Upper lobe of left lung (tissue), 6 donors: ENCODE results near the gene INPP5E. TPM values are rescaled to one million over a fixed set of nuclear protein-coding genes. Genes with fewer than 3 reads are reported as not detected.
"Not testable (repeated sequence)": the region's sequence is repeated elsewhere in the genome, so short reads cannot be mapped to it uniquely, and the experiment has no call there.

Experiments used
- ATAC-seq, 2 donors: fragments of 200-7000 bp; cut with Tn5 transposase; one replicate each; pipeline ENCODE4 v1.9.1; 2022; ENCODE audit warnings: mild to moderate bottlenecking in 2 of 2, moderate library complexity in 2 of 2; ENCODE audit not compliant: low FRiP score in 2 of 2
- DNase-seq, 2 donors: peaks; one replicate each; pipeline ENCODE4 v3.0.0-alpha.2; 2019 to 2020
- H3K27ac ChIP-seq, 4 donors: fragments of 200-600 bp; sonication (generic); one replicate each; pipeline ENCODE4 v1.5.1; 2016 to 2019
- H3K27me3 ChIP-seq, 4 donors: fragments of 200-600 bp; sonication (generic); one replicate each; pipeline ENCODE4 v1.5.1; 2017 to 2019
- H3K36me3 ChIP-seq, 4 donors: fragments of 200-600 bp; sonication (generic); one replicate each; pipeline ENCODE4 v1.5.1; 2016 to 2019
- H3K4me1 ChIP-seq, 4 donors: fragments of 200-600 bp; sonication (generic); one replicate each; pipeline ENCODE4 v1.5.1; 2018 to 2019
- H3K4me3 ChIP-seq, 4 donors: fragments of 200-600 bp; sonication (generic); one replicate each; pipeline ENCODE4 v1.5.1; 2017 to 2019; ENCODE audit warnings: mild to moderate bottlenecking in 2 of 4, moderate library complexity in 1 of 4
- H3K9me3 ChIP-seq, 4 donors: fragments of 200-600 bp; sonication (generic); one replicate each; pipeline ENCODE4 v1.5.1; 2018 to 2019
- CTCF ChIP-seq, 6 experiments: fragments of 450-650 bp in 4 of 6; fragments of 200-600 bp in 2 of 6; sonication (generic) in 2 of 6; IDR thresholded peaks; one replicate each; pipeline ENCODE4 v1.5.1; 2016 to 2019; ENCODE audit warnings: antibody characterized with exemption in 6 of 6
- EP300 ChIP-seq, 4 donors: sonication (generic); formaldehyde crosslinking; IDR thresholded peaks; one replicate each; pipeline ENCODE4 v1.5.1; 2017; ENCODE audit warnings: antibody characterized with exemption in 4 of 4, control low read depth in 2 of 4
- POLR2A ChIP-seq, 4 donors: fragments of 450-650 bp; IDR thresholded peaks; one replicate each; pipeline ENCODE4 v1.5.1; 2016 to 2017; ENCODE audit warnings: antibody characterized with exemption in 4 of 4, mild to moderate bottlenecking in 2 of 4
- POLR2AphosphoS5 ChIP-seq, 2 donors: sonication (generic); formaldehyde crosslinking; IDR thresholded peaks; one replicate each; pipeline ENCODE4 v1.5.1; 2017; ENCODE audit warnings: antibody characterized with exemption in 2 of 2
- WGBS, 2 donors: methylation state at CpG; one replicate each; pipeline ENCODE4 v1.1.5; 2017 to 2018; 5-methylcytosine and 5-hydroxymethylcytosine counted together
- total RNA-seq, 6 donors: library from RNA; depleted of rRNA in 4 of 6; stranded (reverse); fragments of >200 nt in 4 of 6; gene quantifications; one replicate each; pipeline versions ENCODE4 v1.1.0 to v1.2.1, GENCODE V29; 2016 to 2021
- donor health status: DM: no; HTN: no; CAD: no; lungs with moderate emphysema.
- donor health status: DM: no; HTN: yes; CAD: no; lungs with severe emphysema.

The INPP5E gene
- total RNA-seq, 6 donors from 2014 or later, result 9.1 to 43.0 (median 14.1) TPM

DNA sequence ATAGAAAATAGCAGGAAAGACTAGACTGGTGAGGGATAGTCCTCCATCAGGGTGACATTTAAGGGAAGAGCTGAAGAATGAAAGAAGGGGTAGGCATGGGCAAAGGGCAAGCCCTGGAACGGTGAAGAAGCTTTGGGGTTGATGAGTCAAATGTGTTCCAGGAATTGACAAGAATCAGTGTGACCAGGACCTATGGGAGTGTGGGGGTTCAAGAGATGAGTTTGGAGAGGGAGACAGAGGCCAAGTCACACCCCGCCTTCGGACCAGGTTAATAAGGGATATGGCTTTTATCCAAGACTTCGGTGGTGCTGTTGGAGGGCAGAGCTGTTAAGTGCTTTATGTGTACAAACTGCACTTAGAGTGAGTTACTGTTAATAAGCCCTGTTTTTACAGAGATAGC, 28.3 kb downstream of the INPP5E start:
- Histone ChIP-seq H3K4me3 (peak overlapping the region; percentile 61 to 97 (median 92)), H3K36me3 (peaks cover 11 to 56% (median 42%) of the 10 kb centered on the region in 4 donors), H3K4me1 (peaks cover 20 to 31% (median 23%) of the 10 kb centered on the region in 4 donors), H3K27ac (peak overlapping the region in 1 of 4 donors; percentile 88), H3K9me3 (no peaks in the 10 kb centered on the region), H3K27me3 (no peaks in the 10 kb centered on the region)
- WGBS, 2 donors, result 28 to 37% methylated on average over 4 of the region's 4 CpGs
- ATAC-seq (no peak), DNase-seq (no peak)
- TF ChIP-seq CTCF (IDR thresholded peaks at IDR 0.05), result no peak
- TF ChIP-seq POLR2AphosphoS5 (IDR thresholded peaks at IDR 0.05), result no peak
- no peak for TF ChIP-seq EP300 (IDR thresholded peaks at IDR 0.05)
- TF ChIP-seq POLR2A (IDR thresholded peaks at IDR 0.05), result no peak

DNA sequence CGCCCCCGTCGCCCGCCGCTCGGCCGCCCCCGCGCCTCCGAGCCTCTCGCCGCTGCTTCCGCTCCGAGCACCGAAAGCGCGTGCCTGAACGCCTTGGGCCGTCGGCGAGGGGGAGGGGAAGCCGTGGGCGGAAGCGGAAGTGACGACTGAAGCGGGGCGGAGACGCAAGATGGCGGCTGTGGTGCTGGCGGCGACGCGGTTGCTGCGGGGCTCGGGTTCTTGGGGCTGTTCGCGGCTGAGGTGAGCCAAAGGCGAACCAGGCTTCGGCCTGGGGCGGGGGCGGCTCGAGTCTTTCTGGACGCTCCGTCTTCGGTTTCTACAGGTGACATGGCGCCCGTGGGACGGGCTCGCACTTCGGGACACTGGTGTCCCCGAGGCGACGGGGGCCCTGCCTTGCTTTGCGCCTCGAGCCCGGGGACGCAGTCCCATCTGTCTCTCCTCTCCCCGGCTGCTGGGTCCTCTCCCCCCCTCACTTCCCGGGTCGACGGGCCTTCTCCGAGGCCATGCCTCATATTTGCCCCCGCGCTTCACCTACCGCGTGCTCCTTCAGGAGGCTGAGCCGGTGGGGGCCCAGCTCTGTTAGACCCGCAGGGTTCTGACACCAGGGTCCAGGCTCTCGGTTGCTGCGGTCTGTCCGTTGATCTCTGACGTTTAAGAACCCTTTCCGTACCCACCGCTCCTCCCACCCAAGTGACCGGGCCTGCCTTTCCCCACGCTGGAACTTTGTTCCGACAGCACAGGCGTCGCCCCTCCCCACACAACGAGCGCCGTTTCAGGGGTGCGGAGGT, 29.0 kb downstream of the INPP5E start, which contains the start of the genes ENTR1 and PMPCA:
Gene ENTR1, minus strand, starts transcription at position 115 of the 788 bp plus-strand sequence. CDS start 217 bp downstream, outside the sequence.
Gene PMPCA, plus strand, starts transcription at position 159 of the 788 bp plus-strand sequence. Its CDS starts 11 bp downstream, at position 170.
- Histone ChIP-seq H3K9me3 (no peaks in the 10 kb centered on the region), H3K27me3 (no peaks in the 10 kb centered on the region), H3K4me3 (peak within 1 kb of the TSS; percentile 61 to 97 (median 92)), H3K36me3 (peaks cover 11 to 54% (median 40%) of the 10 kb centered on the region in 4 donors), H3K27ac (peak within 1 kb of the TSS; percentile 83 to 91 (median 88)), H3K4me1 (peaks cover 20 to 31% (median 23%) of the 10 kb centered on the region in 4 donors)
- TF ChIP-seq POLR2AphosphoS5 (IDR thresholded peaks at IDR 0.05), result peak; percentile 99
- TF ChIP-seq CTCF (IDR thresholded peaks at IDR 0.05), result no peak
- TF ChIP-seq EP300 (IDR thresholded peaks at IDR 0.05), result peak in 1 of 4 donors; percentile 87
- TF ChIP-seq POLR2A (IDR thresholded peaks at IDR 0.05), result peak in 3 of 4 donors; percentile 49 to 93 (median 74)
- DNase-seq, result peak; percentile 92 to 99
- 0 to 1% methylated on average over 15 to 49 of the region's 83 CpGs for WGBS, 2 donors
- ATAC-seq, result peak; percentile 82 to 96

GRCh38 chr9:136409557-136410455, 29.8 kb downstream of the INPP5E start:
- TF ChIP-seq CTCF (IDR thresholded peaks at IDR 0.05), result no peak
- peak in 2 of 4 donors; percentile 28 to 56 for TF ChIP-seq POLR2A (IDR thresholded peaks at IDR 0.05)
- no peak for TF ChIP-seq POLR2AphosphoS5 (IDR thresholded peaks at IDR 0.05)
- WGBS, 2 donors, result 12 to 15% methylated on average over 25 to 35 of the region's 71 CpGs
- DNase-seq (peak; percentile 38 to 87), ATAC-seq (peak; percentile 20 to 42)
- H3K9me3 ChIP-seq, result no peaks in the 10 kb centered on the region
- H3K4me1 ChIP-seq, result peaks cover 20 to 31% (median 23%) of the 10 kb centered on the region in 4 donors
- H3K4me3 ChIP-seq, result peak overlapping the region; percentile 61 to 97 (median 89)
- H3K36me3 ChIP-seq, result peaks cover 13 to 54% (median 41%) of the 10 kb centered on the region in 4 donors
- H3K27ac ChIP-seq, result peak overlapping the region; percentile 83 to 91 (median 88)
- no peaks in the 10 kb centered on the region for H3K27me3 ChIP-seq

- WGBS, 2 donors, result 90 to 93% methylated on average over 6 to 7 of the region's 7 CpGs
- no peak for TF ChIP-seq EP300 (IDR thresholded peaks at IDR 0.05)
- TF ChIP-seq POLR2AphosphoS5 (IDR thresholded peaks at IDR 0.05), result no peak
- TF ChIP-seq POLR2A (IDR thresholded peaks at IDR 0.05), result no peak
- TF ChIP-seq CTCF (IDR thresholded peaks at IDR 0.05), result no peak
- DNase-seq (no peak), ATAC-seq (no peak)
- Histone ChIP-seq H3K36me3 (peaks cover 16 to 50% (median 38%) of the 10 kb centered on the region in 4 donors), H3K9me3 (no peaks in the 10 kb centered on the region), H3K4me1 (peaks cover 20 to 31% (median 23%) of the 10 kb centered on the region in 4 donors), H3K4me3 (no peak overlapping the region), H3K27me3 (no peaks in the 10 kb centered on the region), H3K27ac (no peak overlapping the region)
These were observed 31.7 kb downstream of the INPP5E start for GRCh38 chr9:136407911-136408310.

DNA sequence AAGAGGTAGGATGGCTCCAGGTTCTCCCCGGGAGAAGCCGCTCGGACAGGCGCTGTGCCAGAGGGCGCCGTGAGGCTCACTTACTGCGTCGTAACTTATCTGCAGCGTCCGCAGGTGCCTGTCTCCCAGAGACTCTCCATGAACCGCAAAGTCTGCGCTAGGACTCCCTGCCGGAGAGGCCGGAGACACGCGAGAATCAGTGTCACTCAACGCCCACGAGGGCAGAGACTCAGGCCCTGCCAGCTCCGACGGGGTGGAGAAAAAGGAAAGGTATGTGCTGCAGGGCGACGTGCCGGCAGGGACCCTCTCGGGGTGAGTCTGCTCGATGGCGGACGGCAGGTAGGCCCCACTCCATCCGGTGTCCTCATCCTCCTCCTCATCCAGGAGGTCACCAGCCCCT, 32.6 kb downstream of the INPP5E start:
- not testable (repeated sequence) for H3K27me3 ChIP-seq, H3K27ac ChIP-seq, ATAC-seq, H3K4me3 ChIP-seq, H3K9me3 ChIP-seq
- WGBS, 2 donors, result 93 to 94% methylated on average over 21 to 28 of the region's 28 CpGs
- peak in 1 of 2 donors; percentile 85 for DNase-seq
- Histone ChIP-seq H3K4me1 (peaks cover 20 to 30% (median 23%) of the 10 kb centered on the region in 4 donors), H3K36me3 (peaks cover 17 to 49% (median 38%) of the 10 kb centered on the region in 4 donors)

DNA sequence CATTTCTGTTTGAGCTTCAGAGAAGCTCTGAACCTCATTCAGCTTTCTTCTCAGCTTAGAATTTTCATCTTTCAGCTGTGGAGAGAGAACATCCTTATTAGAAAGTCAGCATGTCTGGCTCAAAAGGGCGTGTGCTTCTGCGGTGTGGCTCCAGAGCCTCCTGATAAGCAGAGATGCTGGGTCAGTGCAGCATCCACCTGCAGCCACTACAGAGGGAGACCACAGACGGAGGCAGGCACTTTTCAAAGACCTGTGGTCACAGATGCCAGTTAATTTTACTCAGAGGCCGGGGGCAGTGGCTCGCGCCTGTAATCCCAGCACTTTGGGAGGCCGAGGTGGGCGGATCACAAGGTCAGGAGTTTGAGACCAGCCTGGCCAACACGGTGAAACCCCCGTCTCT, 33.7 kb downstream of the INPP5E start:
- not testable (repeated sequence) for H3K9me3 ChIP-seq, H3K27ac ChIP-seq, ATAC-seq, H3K27me3 ChIP-seq, H3K4me3 ChIP-seq
- peaks cover 10 to 18% (median 12%) of the 10 kb centered on the region in 4 donors for H3K4me1 ChIP-seq
- WGBS, 2 donors, result 90 to 93% methylated on average over 10 of the region's 10 CpGs
- peaks cover 19 to 50% (median 39%) of the 10 kb centered on the region in 4 donors for H3K36me3 ChIP-seq
- peak in 1 of 2 donors; percentile 16 for DNase-seq
